ENCODE results near the gene CHCHD3.

DNA sequence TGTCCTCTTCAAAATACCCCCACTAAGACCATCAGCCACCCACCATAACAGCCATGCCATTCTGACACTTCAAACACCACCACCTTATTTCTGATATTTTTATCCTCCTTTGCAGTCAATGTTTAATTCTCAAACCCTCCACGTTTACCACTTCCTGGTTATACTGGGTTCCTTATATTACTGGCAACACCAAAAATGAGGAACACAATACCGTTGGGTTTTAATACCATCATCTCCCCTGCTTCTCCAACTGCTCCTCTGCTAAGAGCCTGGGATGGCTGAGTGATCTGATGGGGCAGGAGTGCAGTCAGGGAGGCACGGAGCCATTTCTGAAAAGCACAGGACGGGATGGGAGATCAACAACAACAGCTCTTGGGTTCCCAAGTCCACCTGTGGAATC is 140.5 kb downstream of the CHCHD3 start:
- TF ChIP-seq, protein P1, sequence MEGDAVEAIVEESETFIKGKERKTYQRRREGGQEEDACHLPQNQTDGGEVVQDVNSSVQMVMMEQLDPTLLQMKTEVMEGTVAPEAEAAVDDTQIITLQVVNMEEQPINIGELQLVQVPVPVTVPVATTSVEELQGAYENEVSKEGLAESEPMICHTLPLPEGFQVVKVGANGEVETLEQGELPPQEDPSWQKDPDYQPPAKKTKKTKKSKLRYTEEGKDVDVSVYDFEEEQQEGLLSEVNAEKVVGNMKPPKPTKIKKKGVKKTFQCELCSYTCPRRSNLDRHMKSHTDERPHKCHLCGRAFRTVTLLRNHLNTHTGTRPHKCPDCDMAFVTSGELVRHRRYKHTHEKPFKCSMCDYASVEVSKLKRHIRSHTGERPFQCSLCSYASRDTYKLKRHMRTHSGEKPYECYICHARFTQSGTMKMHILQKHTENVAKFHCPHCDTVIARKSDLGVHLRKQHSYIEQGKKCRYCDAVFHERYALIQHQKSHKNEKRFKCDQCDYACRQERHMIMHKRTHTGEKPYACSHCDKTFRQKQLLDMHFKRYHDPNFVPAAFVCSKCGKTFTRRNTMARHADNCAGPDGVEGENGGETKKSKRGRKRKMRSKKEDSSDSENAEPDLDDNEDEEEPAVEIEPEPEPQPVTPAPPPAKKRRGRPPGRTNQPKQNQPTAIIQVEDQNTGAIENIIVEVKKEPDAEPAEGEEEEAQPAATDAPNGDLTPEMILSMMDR (IDR thresholded peaks at IDR 0.05) = no peak
- no peak for TF ChIP-seq EZH2 (IDR thresholded peaks at IDR 0.05)
